Natural killer cell treated with Interleukin-12 subunit alpha and Interleukin-12 subunit beta and Interleukin-15 and Interleukin-18, amount 100 ng/mL, for 72 hours (primary cell): ENCODE data around the gene KISS1R. TPM values are rescaled to one million over a fixed set of nuclear protein-coding genes. Genes with fewer than 3 reads are reported as not detected.

Experiments used
- ATAC-seq, 2 donors: fragments of 150-1000 bp; cut with Tn5 transposase in 1 of 2; sonication (Bioruptor Pico), chemical (Tn5 transposase) in 1 of 2; 2 replicates each; pipeline ENCODE4 v1.10.0; 2021
- DNase-seq: peaks from one replicate; pipeline ENCODE4 v3.0.0; 2022; ENCODE audit warnings: low spot score
- H3K27ac Mint-ChIP-seq, 2 donors: 1 replicate in 1 of 2; 2 replicates in 1 of 2; pipeline ENCODE4 v1.8.0; 2022; ENCODE audit warnings: mixed read lengths in 2 of 2, mild to moderate bottlenecking in 1 of 2, moderate library complexity in 1 of 2
- H3K27me3 Mint-ChIP-seq, 2 donors: 1 replicate in 1 of 2; 2 replicates in 1 of 2; pipeline ENCODE4 v1.8.0; 2022; ENCODE audit warnings: mixed read lengths in 2 of 2
- H3K36me3 Mint-ChIP-seq: one replicate; pipeline ENCODE4 v1.8.0; 2022; ENCODE audit warnings: mixed read lengths
- H3K4me1 Mint-ChIP-seq, 2 donors: 1 replicate in 1 of 2; 2 replicates in 1 of 2; pipeline ENCODE4 v1.8.0; 2022; ENCODE audit warnings: low read depth in 2 of 2, mixed read lengths in 2 of 2, mild to moderate bottlenecking in 1 of 2
- H3K4me3 Mint-ChIP-seq: one replicate; pipeline ENCODE4 v1.8.0; 2022; ENCODE audit warnings: mixed read lengths
- H3K9me3 Mint-ChIP-seq: 2 replicates; pipeline ENCODE4 v1.8.0; 2022; ENCODE audit warnings: mixed read lengths
- total RNA-seq, 2 donors: library from RNA; stranded (reverse); gene quantifications; one replicate each; pipeline ENCODE4 v1.2.3, GENCODE V29; 2022

Gene KISS1R
- total RNA-seq, 2 donors from 2014 or later = 1.1 TPM; not detected in 1

DNA sequence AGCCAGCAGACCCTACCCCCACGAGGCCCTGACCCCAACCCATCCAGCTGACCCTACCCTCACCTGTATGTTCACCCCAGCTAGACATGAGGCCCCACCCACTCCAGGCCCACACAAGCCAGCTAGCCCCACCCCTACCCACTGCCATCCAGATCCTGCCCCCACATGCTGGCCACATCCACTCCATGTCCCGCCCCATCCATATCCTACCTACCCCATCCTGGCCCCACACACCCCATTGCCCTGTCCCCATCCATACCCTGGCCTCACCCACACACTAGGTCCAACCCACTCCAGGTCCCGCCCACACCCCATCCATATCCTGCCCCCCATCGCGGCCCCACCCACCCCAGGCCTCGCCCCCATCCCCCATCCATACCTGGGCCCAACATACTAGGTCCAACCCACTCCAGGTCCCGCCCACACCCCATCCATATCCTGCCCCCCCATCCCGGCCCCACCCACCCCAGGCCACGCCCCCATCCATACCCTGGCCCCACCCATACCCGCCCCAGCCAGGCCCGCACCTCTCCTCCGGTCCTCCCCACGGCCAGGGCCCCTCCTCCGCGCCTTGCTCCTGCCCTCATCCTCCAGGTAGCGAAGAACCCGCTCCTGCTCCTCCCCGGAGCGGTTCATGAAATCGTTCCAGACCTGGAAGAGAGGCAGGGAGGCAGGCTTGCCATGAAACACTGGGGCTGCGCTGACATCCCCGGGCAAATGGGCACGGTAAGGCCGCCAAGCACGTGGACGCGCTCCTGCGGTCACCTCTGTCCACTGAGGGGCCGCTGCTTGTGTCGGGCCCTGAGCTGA, 16.6 kb upstream of the KISS1R start:
- H3K4me3 Mint-ChIP-seq = no peak overlapping the region
- no peaks in the 10 kb centered on the region for H3K9me3 Mint-ChIP-seq
- peak; percentile 34 to 52 for ATAC-seq
- no peak overlapping the region for H3K27ac Mint-ChIP-seq
- H3K27me3 Mint-ChIP-seq = no peaks in the 10 kb centered on the region
- H3K4me1 Mint-ChIP-seq = peaks cover 0 to 3% of the 10 kb centered on the region in 2 donors
- no peak for DNase-seq
- H3K36me3 Mint-ChIP-seq = no peaks in the 10 kb centered on the region

DNA sequence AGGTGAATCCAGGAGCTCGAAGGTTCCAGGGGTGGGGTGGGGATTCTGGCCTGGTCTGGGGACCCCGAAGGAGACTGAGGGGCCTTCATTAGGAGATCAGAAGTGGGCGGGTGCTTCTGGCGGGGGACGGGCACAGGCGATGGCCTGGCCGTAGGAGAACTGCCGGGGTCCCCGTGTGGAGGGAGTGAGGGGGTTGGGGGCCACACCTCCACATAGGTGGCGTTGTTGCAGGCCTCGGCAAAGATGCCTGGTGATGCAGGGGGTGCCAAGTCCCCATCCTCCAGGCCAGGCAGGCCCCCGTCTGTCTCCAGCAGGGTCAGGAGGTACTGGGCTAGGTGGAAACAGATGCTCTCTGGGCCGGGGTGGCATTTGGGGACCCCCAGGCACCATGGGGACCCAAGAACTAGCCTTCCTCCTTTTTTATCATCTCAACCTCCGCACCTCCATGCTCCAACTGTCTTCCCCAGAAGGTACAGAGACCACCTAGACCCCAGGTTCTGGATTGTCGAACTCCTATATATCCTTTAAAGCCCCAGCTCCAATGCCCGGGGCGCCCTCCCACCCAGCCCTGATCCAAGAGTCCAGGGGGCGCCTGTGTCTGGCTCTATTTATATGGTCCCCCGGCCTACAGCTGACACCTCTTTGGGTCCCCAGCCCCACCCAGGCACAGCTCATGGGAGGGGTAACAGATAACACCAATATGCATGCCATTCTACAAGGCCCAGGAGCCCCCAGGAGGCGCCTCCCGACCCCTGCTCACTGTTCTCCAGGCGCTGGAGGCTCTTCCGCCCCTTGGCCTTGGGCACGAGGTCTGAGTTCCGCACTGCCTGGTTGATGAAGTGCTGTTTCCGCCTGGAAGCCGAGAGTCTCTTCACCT, 15.7 kb upstream of the KISS1R start:
- Mint-ChIP-seq H3K4me1 (peaks cover 0 to 3% of the 10 kb centered on the region in 2 donors), H3K9me3 (no peaks in the 10 kb centered on the region), H3K36me3 (no peaks in the 10 kb centered on the region), H3K27ac (no peak overlapping the region), H3K27me3 (no peaks in the 10 kb centered on the region), H3K4me3 (no peak overlapping the region)
- DNase-seq = no peak
- no peak for ATAC-seq

DNA sequence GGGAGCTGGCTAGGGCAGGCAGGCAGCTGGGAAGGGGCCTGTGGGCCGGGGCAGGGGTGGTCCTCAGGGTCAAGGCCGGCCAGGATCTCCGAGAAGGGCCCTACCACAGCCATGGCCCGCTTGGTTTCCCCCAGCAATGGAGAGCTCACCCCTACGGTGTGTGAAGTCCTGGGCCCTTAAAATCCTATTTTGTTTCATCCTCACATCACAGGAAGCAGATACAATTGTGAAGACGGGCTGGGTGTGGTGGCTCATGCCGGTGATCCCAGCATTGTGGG, 15.1 kb upstream of the KISS1R start:
- H3K4me3 Mint-ChIP-seq = no peak overlapping the region
- H3K9me3 Mint-ChIP-seq = no peaks in the 10 kb centered on the region
- no peak for ATAC-seq
- no peaks in the 10 kb centered on the region for H3K36me3 Mint-ChIP-seq
- H3K4me1 Mint-ChIP-seq = peaks cover 0 to 3% of the 10 kb centered on the region in 2 donors
- no peaks in the 10 kb centered on the region for H3K27me3 Mint-ChIP-seq
- no peak overlapping the region for H3K27ac Mint-ChIP-seq
- no peak for DNase-seq

DNA sequence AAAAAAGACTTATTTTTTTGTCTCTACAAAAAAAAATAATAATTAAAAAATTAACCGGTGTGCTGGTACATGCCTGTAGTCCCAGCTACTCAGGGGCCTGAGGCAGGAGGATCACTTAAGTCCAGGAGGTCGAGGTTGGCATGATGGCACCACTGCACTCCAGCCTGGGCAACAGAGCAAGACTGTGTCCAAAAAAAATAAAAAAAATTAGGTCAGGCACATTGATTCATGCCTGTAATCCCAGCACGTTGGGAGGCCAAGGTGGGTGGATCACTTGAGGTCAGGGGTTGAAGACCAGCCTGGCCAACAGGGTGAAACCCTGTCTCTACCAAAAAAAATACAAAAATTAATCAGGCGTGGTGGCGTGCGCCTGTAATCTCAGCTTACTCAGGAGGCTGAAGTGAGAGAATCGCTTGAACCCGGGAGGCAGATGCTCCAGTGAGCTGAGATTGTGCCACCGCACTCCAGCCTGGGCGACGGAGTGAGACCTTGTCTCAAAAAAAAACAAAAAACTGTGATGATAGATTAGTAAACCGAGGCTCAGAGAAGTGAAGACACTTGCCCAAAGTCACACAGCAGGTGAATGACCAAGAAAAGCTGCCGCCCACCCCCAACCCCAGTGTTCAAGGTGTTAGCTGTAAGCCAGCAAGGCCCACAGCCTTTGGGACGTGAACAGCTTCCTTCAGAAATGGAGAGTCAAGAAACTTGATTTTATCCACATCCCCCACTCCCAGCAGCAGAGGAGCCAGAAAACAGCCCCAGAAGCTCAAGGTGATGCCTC, 14.5 kb upstream of the KISS1R start:
- H3K36me3 Mint-ChIP-seq = no peaks in the 10 kb centered on the region
- no peaks in the 10 kb centered on the region for H3K9me3 Mint-ChIP-seq
- no peaks in the 10 kb centered on the region for H3K27me3 Mint-ChIP-seq
- no peak overlapping the region for H3K4me3 Mint-ChIP-seq
- no peak overlapping the region for H3K27ac Mint-ChIP-seq
- no peak for ATAC-seq
- peaks cover 0 to 6% of the 10 kb centered on the region in 2 donors for H3K4me1 Mint-ChIP-seq
- DNase-seq = no peak

DNA sequence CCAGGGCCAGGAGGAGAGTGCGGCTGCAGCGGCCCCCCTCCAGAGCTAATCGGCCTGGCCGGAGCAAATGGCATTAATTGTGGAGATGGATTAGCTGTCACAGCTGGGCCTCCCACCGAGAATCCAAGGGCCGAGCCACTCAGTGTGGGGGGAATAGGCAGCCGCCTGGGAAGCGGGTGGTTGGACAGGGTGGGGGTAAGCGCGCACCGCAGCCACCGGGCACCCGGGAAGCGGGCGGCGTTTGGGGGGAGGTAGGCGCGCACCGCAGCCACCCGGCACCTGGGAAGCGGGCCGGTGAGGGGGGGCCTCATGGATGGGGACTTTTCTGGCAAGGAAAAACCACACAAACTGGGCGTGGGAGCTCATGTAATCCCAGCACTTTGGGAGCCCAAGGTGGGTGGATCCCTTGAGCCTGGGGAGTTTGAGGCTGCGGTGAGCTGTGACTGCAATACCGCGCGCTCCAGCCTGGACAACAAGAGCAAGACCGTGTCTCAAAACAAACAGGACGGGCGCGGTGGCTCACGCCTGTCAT, 13.8 kb upstream of the KISS1R start:
- Mint-ChIP-seq H3K4me1 (peaks cover 0 to 8% of the 10 kb centered on the region in 2 donors), H3K9me3 (no peaks in the 10 kb centered on the region), H3K36me3 (no peaks in the 10 kb centered on the region), H3K4me3 (no peak overlapping the region), H3K27me3 (no peaks in the 10 kb centered on the region), H3K27ac (no peak overlapping the region)
- ATAC-seq = no peak
- no peak for DNase-seq

DNA sequence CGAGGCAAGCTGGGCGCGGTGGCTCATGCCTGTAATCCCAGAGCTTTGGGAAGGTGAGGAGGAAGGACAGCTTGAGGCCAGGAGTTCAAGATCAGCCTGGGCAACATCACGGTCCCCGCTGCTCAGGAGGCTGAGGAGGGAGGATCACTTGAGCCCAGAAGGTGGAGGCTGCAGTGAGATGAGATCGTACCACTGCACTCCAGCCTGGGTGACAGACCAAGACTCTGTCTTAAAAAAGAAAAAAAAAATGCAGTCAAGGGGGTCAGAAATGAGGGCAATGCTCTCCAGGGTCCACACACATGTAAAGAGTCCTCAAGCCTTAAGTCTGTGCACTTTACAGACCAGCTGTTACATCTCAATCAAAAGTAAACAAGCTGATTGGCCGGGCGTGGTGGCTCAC, 12.6 kb upstream of the KISS1R start:
- no peak for DNase-seq
- H3K27ac Mint-ChIP-seq = no peak overlapping the region
- H3K4me3 Mint-ChIP-seq = no peak overlapping the region
- H3K27me3 Mint-ChIP-seq = no peaks in the 10 kb centered on the region
- H3K4me1 Mint-ChIP-seq = peaks cover 8 to 15% of the 10 kb centered on the region in 2 donors
- ATAC-seq = no peak
- no peaks in the 10 kb centered on the region for H3K9me3 Mint-ChIP-seq
- no peaks in the 10 kb centered on the region for H3K36me3 Mint-ChIP-seq

DNA sequence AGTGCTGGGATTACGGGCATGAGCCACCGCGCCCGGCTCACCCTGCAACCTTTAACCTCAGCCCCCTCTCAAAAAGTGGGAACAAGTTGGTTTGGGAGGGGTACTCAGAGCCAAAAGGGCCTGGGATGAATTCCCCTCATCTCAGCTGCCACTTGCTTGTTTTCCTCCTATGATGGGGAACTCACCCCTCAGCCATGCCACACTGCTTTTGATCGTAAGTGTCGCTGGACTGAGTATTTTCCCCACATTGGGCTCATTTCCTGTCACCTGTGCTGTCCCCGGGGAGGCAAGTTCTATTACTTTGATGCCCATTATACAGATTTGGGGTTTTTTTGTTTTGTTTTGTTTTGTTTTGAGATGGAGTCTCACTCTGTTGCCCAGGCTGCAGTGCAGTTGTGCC, 10.7 kb upstream of the KISS1R start:
- Mint-ChIP-seq H3K4me3 (no peak overlapping the region), H3K9me3 (no peaks in the 10 kb centered on the region), H3K27me3 (no peaks in the 10 kb centered on the region), H3K27ac (peak overlapping the region in 1 of 2 donors; percentile 97), H3K36me3 (no peaks in the 10 kb centered on the region), H3K4me1 (peaks cover 13 to 20% of the 10 kb centered on the region in 2 donors)
- DNase-seq (no peak), ATAC-seq (no peak)

DNA sequence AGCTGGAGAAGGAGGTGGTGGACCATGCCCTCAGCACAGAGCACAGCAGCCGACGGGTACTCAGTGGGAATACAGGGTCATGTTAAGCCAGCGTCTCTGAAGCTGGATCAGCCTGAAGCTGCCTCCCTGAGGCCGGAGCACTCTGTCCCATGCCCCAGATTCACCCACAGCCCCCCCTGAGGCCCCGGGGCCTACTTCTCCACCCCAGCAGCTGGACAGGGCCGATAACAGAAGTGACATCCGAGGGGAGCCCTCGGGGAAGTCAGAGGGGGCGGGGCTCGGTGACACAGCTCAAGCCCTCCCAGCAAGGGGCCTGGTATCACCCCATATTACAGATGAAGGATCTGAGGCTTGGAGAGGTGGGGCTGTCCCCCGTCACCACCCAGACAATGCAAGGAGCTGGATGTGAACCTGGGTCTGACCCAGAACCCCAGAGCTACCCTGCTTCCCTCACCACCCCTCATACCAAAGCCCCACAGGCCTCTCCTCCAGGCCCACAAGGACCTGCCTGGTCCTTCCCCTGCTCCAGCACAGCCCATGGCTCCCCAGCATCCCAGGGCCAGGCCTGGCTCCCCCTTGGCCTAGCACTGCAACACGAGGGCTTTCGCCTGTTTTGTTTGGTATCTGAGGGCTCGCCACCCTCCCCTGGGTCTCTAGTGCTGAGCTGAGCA, 9.8 kb upstream of the KISS1R start:
- no peaks in the 10 kb centered on the region for H3K36me3 Mint-ChIP-seq
- peak overlapping the region in 1 of 2 donors; percentile 97 for H3K27ac Mint-ChIP-seq
- no peaks in the 10 kb centered on the region for H3K27me3 Mint-ChIP-seq
- peaks cover 13 to 20% of the 10 kb centered on the region in 2 donors for H3K4me1 Mint-ChIP-seq
- H3K9me3 Mint-ChIP-seq = no peaks in the 10 kb centered on the region
- DNase-seq (no peak), ATAC-seq (peak; percentile 9 to 15)
- no peak overlapping the region for H3K4me3 Mint-ChIP-seq

DNA sequence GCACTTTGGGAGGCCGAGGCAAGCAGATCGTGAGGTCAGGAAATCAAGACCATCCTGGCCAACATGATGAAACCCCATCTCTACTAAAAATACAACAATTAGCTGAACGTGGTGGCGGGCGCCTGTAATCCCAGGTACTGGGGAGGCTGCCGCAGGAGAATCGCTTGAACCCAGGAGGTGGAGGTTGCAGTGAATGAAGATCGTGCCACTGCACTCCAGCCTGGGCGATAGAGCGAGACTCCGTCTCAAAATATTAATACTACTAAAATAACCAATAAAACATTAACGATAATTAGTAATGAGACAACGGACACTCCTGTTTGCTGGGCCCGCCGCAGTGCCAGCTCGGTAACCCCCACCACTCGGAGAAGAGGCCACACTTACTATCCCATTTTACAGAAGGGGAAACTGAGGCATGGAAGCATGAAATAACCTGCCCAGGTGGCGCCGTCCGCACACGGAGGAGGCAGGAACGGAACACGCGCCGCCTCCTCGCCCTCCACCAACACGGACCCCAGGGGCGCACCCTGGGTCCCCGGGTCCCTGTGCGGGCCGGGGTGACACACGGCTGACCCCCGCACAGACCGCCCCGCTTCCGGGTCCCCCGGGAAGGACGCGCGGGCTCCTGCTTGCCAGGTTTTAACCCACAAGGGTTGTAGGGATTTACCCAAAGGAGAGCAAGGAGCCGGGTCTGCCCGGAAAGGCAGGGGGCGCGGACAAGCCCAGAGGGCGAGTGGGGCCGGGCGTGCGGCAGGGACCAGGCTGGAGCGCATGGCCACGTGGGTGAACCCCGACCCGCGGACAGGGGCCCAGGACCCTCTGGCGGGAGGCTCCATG, 5.7 kb upstream of the KISS1R start:
- H3K4me1 Mint-ChIP-seq = peaks cover 13 to 20% of the 10 kb centered on the region in 2 donors
- ATAC-seq (no peak), DNase-seq (no peak)
- H3K27ac Mint-ChIP-seq = peak overlapping the region in 1 of 2 donors; percentile 61
- H3K4me3 Mint-ChIP-seq = peak overlapping the region; percentile 58
- H3K9me3 Mint-ChIP-seq = no peaks in the 10 kb centered on the region
- no peaks in the 10 kb centered on the region for H3K36me3 Mint-ChIP-seq
- H3K27me3 Mint-ChIP-seq = peaks cover 0 to 6% of the 10 kb centered on the region in 2 donors

DNA sequence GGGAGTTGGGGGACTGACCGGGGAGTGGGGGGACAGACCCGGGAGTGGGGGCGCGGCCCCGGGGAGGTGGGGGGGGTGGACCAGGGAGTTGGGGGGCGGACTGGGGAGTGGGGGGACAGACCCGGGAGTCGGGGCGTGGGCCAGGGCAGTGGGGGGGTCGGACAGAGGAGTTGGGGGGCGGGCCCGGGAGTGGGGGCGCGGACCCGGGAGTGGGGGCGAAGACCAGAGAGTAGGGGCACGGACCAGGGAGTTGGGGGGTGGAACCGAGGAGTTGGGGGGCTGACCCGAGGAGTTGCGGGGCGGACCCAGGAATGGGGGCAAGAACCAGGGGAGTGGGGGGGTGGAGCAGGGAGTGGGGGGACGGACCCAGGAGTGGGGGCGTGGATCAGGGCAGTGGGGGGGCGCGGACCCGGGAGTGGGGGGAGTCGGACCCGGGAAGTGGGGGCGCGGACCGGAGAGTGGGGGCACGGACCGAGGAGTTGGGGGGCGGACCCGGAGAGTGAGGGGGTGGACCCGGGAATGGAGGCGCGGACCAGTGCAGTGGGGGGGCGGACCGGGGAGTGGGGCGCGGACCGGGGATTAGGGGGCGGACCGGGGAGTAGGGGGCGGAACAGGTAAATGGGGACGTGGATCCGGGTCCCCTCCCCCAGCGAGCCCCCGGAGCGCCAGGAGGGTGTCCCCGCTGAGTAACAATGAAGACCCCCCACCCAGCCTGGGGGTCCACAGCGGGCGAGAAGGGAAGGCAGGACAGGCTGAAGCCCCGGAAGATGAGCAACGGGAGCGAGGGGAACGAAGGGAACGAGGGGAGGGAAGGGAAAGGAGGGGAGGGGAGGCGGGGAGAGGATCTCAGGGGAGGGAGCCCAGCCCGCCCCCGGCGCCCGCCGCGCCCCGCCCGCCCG, 4.7 kb upstream of the KISS1R start:
- Mint-ChIP-seq H3K9me3 (no peaks in the 10 kb centered on the region), H3K27ac (peak overlapping the region in 1 of 2 donors; percentile 12), H3K4me3 (peak overlapping the region; percentile 72), H3K4me1 (peaks cover 13 to 18% of the 10 kb centered on the region in 2 donors), H3K27me3 (peaks cover 0 to 6% of the 10 kb centered on the region in 2 donors), H3K36me3 (no peaks in the 10 kb centered on the region)
- ATAC-seq = peak; percentile 11 to 25
- no peak for DNase-seq

DNA sequence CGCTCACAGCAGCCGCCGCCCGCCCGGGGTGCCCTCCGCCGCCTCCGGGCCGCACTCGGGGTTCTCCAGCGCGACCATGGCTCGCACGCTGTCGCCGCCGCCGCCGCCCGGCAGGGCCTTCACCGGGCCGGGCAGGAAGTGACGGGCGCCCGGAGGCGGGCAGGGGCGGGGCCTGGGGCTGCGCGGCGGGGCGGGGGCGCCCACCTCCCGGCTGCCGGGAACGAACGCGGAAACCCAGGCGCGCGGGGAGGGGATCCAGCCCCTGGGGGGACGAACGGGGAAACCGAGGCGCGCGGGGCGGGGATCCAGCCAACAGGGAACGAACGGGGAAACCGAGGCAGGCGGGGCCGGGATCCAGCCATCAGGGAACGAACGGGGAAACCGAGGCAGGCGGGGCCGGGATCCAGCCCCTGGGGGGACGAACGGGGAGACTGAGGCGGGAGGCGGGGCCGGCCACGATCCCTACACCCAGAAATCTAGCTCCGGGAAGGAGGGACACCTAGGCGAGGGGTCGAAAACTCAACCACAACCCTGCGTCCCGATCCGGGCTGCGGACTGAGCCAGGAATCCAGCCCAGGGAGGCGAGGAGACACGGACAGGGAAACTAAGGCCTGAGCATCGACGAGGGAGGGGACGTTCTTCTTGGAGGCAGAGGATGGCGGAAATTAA, 3.9 kb upstream of the KISS1R start, which contains the start of gene R3HDM4:
TSS of gene R3HDM4 (minus strand) at position 140 of the 669 bp plus-strand sequence. CDS start at position 78, 62 bp downstream.
- peaks cover 13 to 15% of the 10 kb centered on the region in 2 donors for H3K4me1 Mint-ChIP-seq
- peak within 1 kb of the TSS; percentile 72 for H3K4me3 Mint-ChIP-seq
- H3K27me3 Mint-ChIP-seq = peaks cover 0 to 6% of the 10 kb centered on the region in 2 donors
- DNase-seq (peak; percentile 90), ATAC-seq (peak; percentile 93 to 96)
- H3K9me3 Mint-ChIP-seq = no peaks in the 10 kb centered on the region
- H3K36me3 Mint-ChIP-seq = no peaks in the 10 kb centered on the region
- peak within 1 kb of the TSS; percentile 60 to 84 for H3K27ac Mint-ChIP-seq
